SK-N-SH (cell line): ENCODE data around the gene SPIRE2. TPM values are rescaled to one million over a fixed set of nuclear protein-coding genes. Genes with fewer than 3 reads are reported as not detected.
A peak's percentile ranks its signal among the peaks of the same experiment; 100 is the strongest.

Experiments used
- CTCF ChIA-PET: fragments of 300-600, 350-600 bp; formaldehyde crosslinking; extraction: SDS; loops from one replicate; lab custom pipeline; 2021; lab: Yijun Ruan, JAX
- POLR2A ChIA-PET: fragments of 350-600 bp; sonication (Branson Sonifier 250); formaldehyde crosslinking; extraction: SDS; loops from one replicate; lab custom pipeline; 2020; ENCODE audit warnings: antibody characterized with exemption, inconsistent platforms; lab: Yijun Ruan, JAX
- DNase-seq: peaks from one replicate; pipeline ENCODE4 v3.0.0; 2012
- H2AFZ ChIP-seq: fragments of 200-600 bp; sonication (generic); 2 replicates; pipeline ENCODE4 v1.8.1; 2016; ENCODE audit warnings: antibody characterized with exemption, mild to moderate bottlenecking, low read depth
- H3F3A ChIP-seq: fragments of 200-600 bp; sonication (generic); replicated peaks from 2 replicates; pipeline ENCODE3; 2016; ENCODE audit warnings: antibody characterized with exemption, mild to moderate bottlenecking; ENCODE audit not compliant: insufficient read depth
- H3K27ac ChIP-seq, 2 experiments: fragments of 200-500 bp in 1 of 2; fragments of 200-600 bp in 1 of 2; sonication (Bioruptor generic) in 1 of 2; sonication (generic), shearing (Covaris generic) in 1 of 2; 2 replicates each; pipeline versions ENCODE4 v1.5.1 to v1.6.1; 2014 to 2016; ENCODE audit warnings: low read depth in 2 of 2, inconsistent platforms in 1 of 2, low read length in 1 of 2, mild to moderate bottlenecking in 1 of 2, mixed read lengths in 1 of 2
- H3K27me3 ChIP-seq: fragments of 200-600 bp; sonication (generic), shearing (Covaris generic); 2 replicates; pipeline ENCODE4 v1.6.1; 2016; ENCODE audit warnings: mixed run types; ENCODE audit not compliant: insufficient read depth
- H3K36me3 ChIP-seq, 2 experiments: fragments of 200-500 bp in 1 of 2; fragments of 200-600 bp in 1 of 2; sonication (Bioruptor generic) in 1 of 2; sonication (generic) in 1 of 2; replicated peaks in 1 of 2; 2 replicates each; pipeline versions ENCODE3 to v1.5.1; 2014 to 2016; ENCODE audit warnings: low read length in 1 of 2, mild to moderate bottlenecking in 1 of 2; ENCODE audit not compliant: insufficient read depth in 2 of 2, control insufficient read depth in 1 of 2
- H3K4me1 ChIP-seq, 2 experiments: fragments of 200-500 bp in 1 of 2; fragments of 200-600 bp in 1 of 2; sonication (Bioruptor generic) in 1 of 2; sonication (generic), shearing (Covaris generic) in 1 of 2; 2 replicates each; pipeline versions ENCODE4 v1.5.1 to v1.6.1; 2014 to 2016; ENCODE audit warnings: low read depth in 1 of 2, low read length in 1 of 2, mixed run types in 1 of 2; ENCODE audit not compliant: insufficient read depth in 2 of 2, control insufficient read depth in 1 of 2
- H3K4me2 ChIP-seq: fragments of 200-600 bp; sonication (generic), shearing (Covaris generic); 2 replicates; pipeline ENCODE4 v1.6.1; 2017; ENCODE audit warnings: mixed run types
- H3K4me3 ChIP-seq, 2 experiments: fragments of 200-500 bp in 1 of 2; fragments of 200-600 bp in 1 of 2; sonication (Bioruptor generic) in 1 of 2; sonication (generic), shearing (Covaris generic) in 1 of 2; 2 replicates each; pipeline versions ENCODE4 v1.5.1 to v1.8.1; 2014 to 2016; ENCODE audit warnings: low read depth in 2 of 2, inconsistent platforms in 1 of 2, low read length in 1 of 2, mild to moderate bottlenecking in 1 of 2, mixed read lengths in 1 of 2, moderate library complexity in 1 of 2
- H3K79me2 ChIP-seq: fragments of 200-600 bp; sonication (generic); 2 replicates; pipeline ENCODE4 v1.8.1; 2017; ENCODE audit warnings: mild to moderate bottlenecking; ENCODE audit not compliant: insufficient read depth
- H3K9ac ChIP-seq: fragments of 200-600 bp; sonication (generic); 2 replicates; pipeline ENCODE4 v1.6.1; 2017; ENCODE audit warnings: mixed run types
- H3K9me2 ChIP-seq: fragments of 200-600 bp; sonication (generic); 2 replicates; pipeline ENCODE4 v1.6.1; 2017; ENCODE audit warnings: mixed run types
- H3K9me3 ChIP-seq: fragments of 200-600 bp; sonication (generic); 2 replicates; pipeline ENCODE4 v1.6.1; 2017; ENCODE audit warnings: mixed run types, mild to moderate bottlenecking, moderate library complexity
- H4K20me1 ChIP-seq: fragments of 200-600 bp; sonication (generic); 2 replicates; pipeline ENCODE4 v1.6.1; 2017; ENCODE audit warnings: mild to moderate bottlenecking, mixed run types; ENCODE audit not compliant: insufficient read depth
- CHD2 ChIP-seq: fragments of 150-350 bp; IDR thresholded peaks from 2 replicates; pipeline ENCODE4 v1.6.1; 2018; ENCODE audit warnings: low read length; ENCODE audit not compliant: partially characterized antibody
- ELF1 ChIP-seq: IDR thresholded peaks from 2 replicates; pipeline ENCODE4 v1.4.0; 2012
- EP300 ChIP-seq, 2 experiments: IDR thresholded peaks; 2 replicates each; pipeline versions ENCODE4 v1.4.0 to v1.6.1; 2012; ENCODE audit warnings: borderline replicate concordance in 1 of 2, low read depth in 1 of 2, low read length in 1 of 2
- EZH2phosphoT487 ChIP-seq: fragments of 200-600 bp; sonication (generic); IDR thresholded peaks from 2 replicates; pipeline ENCODE4 v1.6.1; 2017; ENCODE audit warnings: low read depth, mixed run types, mild to moderate bottlenecking, antibody characterized with exemption, moderate library complexity, borderline replicate concordance
- FOXJ3 ChIP-seq: sonication (generic); formaldehyde crosslinking; IDR thresholded peaks from 2 replicates; pipeline ENCODE4 v1.5.1; 2020; ENCODE audit warnings: mild to moderate bottlenecking, missing genetic modification reagents
- FOXM1 ChIP-seq: IDR thresholded peaks from 2 replicates; pipeline ENCODE4 v1.4.0; 2012; ENCODE audit warnings: low read depth, mild to moderate bottlenecking
- IRF3 ChIP-seq: fragments of 150-350 bp; IDR thresholded peaks from 2 replicates; pipeline ENCODE4 v1.6.1; 2016; ENCODE audit warnings: mild to moderate bottlenecking, low read depth, low read length
- JUND ChIP-seq: IDR thresholded peaks from 2 replicates; pipeline ENCODE4 v1.4.0; 2012
- MXI1 ChIP-seq: IDR thresholded peaks from 2 replicates; pipeline ENCODE4 v1.6.1; 2012; ENCODE audit warnings: mild to moderate bottlenecking, low read depth, low read length, improper control_type of control experiment
- NFIC ChIP-seq: IDR thresholded peaks from 2 replicates; pipeline ENCODE4 v1.4.0; 2012; ENCODE audit warnings: borderline replicate concordance
- POLR2AphosphoS5 ChIP-seq: IDR thresholded peaks from 2 replicates; pipeline ENCODE4 v1.6.1; 2012; ENCODE audit warnings: low read depth, low read length
- RFX5 ChIP-seq: IDR thresholded peaks from 2 replicates; pipeline ENCODE4 v1.6.1; 2012; ENCODE audit warnings: mild to moderate bottlenecking, improper control_type of control experiment, low read length
- SIN3A ChIP-seq: IDR thresholded peaks from 2 replicates; pipeline ENCODE4 v1.6.1; 2012; ENCODE audit warnings: low read depth, mild to moderate bottlenecking, low read length, moderate library complexity, borderline replicate concordance
- TAF1 ChIP-seq: IDR thresholded peaks from 2 replicates; pipeline ENCODE4 v1.6.1; 2012; ENCODE audit warnings: low read depth, mild to moderate bottlenecking, low read length, moderate library complexity, borderline replicate concordance
- TEAD4 ChIP-seq: IDR thresholded peaks from 2 replicates; pipeline ENCODE4 v1.4.0; 2012; ENCODE audit warnings: mild to moderate bottlenecking, borderline replicate concordance; ENCODE audit not compliant: insufficient read depth
- WGBS: methylation state at CpG from one replicate; pipeline ENCODE4 v1.1.6; 2017; ENCODE audit warnings: low lambda C conversion rate; 5-methylcytosine and 5-hydroxymethylcytosine counted together
- polyA plus RNA-seq, 3 experiments: library from polyadenylated mRNA; depleted of rRNA; stranded (reverse); fragments of >200 nt; gene quantifications; 2 replicates each; pipeline ENCODE4 v1.2.3, GENCODE V29; 2012
- TF ChIP-seq, protein P1 (sequence below): IDR thresholded peaks from 2 replicates; pipeline ENCODE4 v1.4.0; 2012; ENCODE audit warnings: low read depth, borderline replicate concordance

The SPIRE2 gene
- polyA plus RNA-seq, 1 of the 3 experiments (the other 2 are of a cell fraction): 15.3 TPM

GRCh38 chr16:89841275-89841674 is 13.0 kb downstream of the SPIRE2 start:
- no peaks in the 10 kb centered on the region for H3K79me2 ChIP-seq
- H3K9ac ChIP-seq: no peak overlapping the region
- TF ChIP-seq FOXJ3 (CRISPR knock-in tag): no peak
- TF ChIP-seq JUND: no peak
- TF ChIP-seq, protein P1, sequence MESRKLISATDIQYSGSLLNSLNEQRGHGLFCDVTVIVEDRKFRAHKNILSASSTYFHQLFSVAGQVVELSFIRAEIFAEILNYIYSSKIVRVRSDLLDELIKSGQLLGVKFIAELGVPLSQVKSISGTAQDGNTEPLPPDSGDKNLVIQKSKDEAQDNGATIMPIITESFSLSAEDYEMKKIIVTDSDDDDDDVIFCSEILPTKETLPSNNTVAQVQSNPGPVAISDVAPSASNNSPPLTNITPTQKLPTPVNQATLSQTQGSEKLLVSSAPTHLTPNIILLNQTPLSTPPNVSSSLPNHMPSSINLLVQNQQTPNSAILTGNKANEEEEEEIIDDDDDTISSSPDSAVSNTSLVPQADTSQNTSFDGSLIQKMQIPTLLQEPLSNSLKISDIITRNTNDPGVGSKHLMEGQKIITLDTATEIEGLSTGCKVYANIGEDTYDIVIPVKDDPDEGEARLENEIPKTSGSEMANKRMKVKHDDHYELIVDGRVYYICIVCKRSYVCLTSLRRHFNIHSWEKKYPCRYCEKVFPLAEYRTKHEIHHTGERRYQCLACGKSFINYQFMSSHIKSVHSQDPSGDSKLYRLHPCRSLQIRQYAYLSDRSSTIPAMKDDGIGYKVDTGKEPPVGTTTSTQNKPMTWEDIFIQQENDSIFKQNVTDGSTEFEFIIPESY: no peak
- TF ChIP-seq ELF1: no peak
- TF ChIP-seq EP300 (IDR thresholded peaks at IDR 0.05; ENCODE audit: borderline replicate concordance in 1 of 2, low read depth in 1 of 2, low read length in 1 of 2): no peak
- no peak for TF ChIP-seq IRF3
- no peaks in the 10 kb centered on the region for H3K9me2 ChIP-seq
- H3K9me3 ChIP-seq: no peaks in the 10 kb centered on the region
- ChIA-PET CTCF (interaction anchor here (0.7 to 7.0 kb wide), 3 partner anchors 13 to 47 kb away, joined by 3 to 68 read pairs (median 5); partner anchors contain the start of gene SPIRE2), POLR2A (no interaction called here)
- 94% methylated on average over 9 of the region's 10 CpGs for WGBS
- peaks cover 13 to 18% of the 10 kb centered on the region in 2 experiments; a peak in 2 of 4 replicates for H3K4me1 ChIP-seq
- no peak overlapping the region for H3K4me3 ChIP-seq
- H3F3A ChIP-seq: peaks cover 14% of the 10 kb centered on the region
- H3K4me2 ChIP-seq: no peak overlapping the region
- peak; percentile 5 for DNase-seq
- H2AFZ ChIP-seq: no peak overlapping the region
- H4K20me1 ChIP-seq: no peaks in the 10 kb centered on the region
- no peaks in the 10 kb centered on the region for H3K27me3 ChIP-seq
- H3K36me3 ChIP-seq: no peaks in the 10 kb centered on the region
- no peak overlapping the region for H3K27ac ChIP-seq

GRCh38 chr16:89842471-89843408 is 14.5 kb downstream of the SPIRE2 start:
- DNase-seq: peak; percentile 88
- peak overlapping the region; percentile 68 for H3K4me2 ChIP-seq
- no peaks in the 10 kb centered on the region for H3K9me3 ChIP-seq
- no peaks in the 10 kb centered on the region for H4K20me1 ChIP-seq
- H3K4me3 ChIP-seq: 0 out of 4 replicates have a peak overlapping the region, but pooled peaks of 1 of the 2 experiments have one; percentile 9
- H3K27me3 ChIP-seq: no peaks in the 10 kb centered on the region
- H3K9ac ChIP-seq: no peak overlapping the region
- CTCF ChIA-PET: interaction anchor here (0.8 to 7.0 kb wide), 6 partner anchors 9 to 156 kb away, joined by 3 to 68 read pairs (median 4); partner anchors contain the start of genes CDK10 and SPIRE2
- POLR2A ChIA-PET: interaction anchor here (0.6 to 1.6 kb wide), 2 partner anchors 18 to 26 kb away, joined by 3 to 4 read pairs; partner anchors contain the start of gene FANCA
- peak overlapping the region; percentile 41 to 55; a peak in 3 of 4 replicates for H3K27ac ChIP-seq
- WGBS: 44% methylated on average over 17 of the region's 26 CpGs
- no peaks in the 10 kb centered on the region for H3K9me2 ChIP-seq
- no peak overlapping the region for H2AFZ ChIP-seq
- H3F3A ChIP-seq: peaks cover 14% of the 10 kb centered on the region
- H3K4me1 ChIP-seq: peaks cover 13 to 18% of the 10 kb centered on the region in 2 experiments; a peak in 2 of 4 replicates
- no peaks in the 10 kb centered on the region for H3K79me2 ChIP-seq
- no peaks in the 10 kb centered on the region for H3K36me3 ChIP-seq
- peak; percentile 91 for TF ChIP-seq TEAD4
- TF ChIP-seq FOXJ3 (CRISPR knock-in tag): peak; percentile 77
- TF ChIP-seq CHD2: peak; percentile 59
- TF ChIP-seq NFIC: peak; percentile 96
- no peak for TF ChIP-seq IRF3
- TF ChIP-seq, protein P1: no peak
- TF ChIP-seq TAF1: no peak
- peak; percentile 56; the same call in 1 of the 2 replicates for TF ChIP-seq POLR2AphosphoS5
- TF ChIP-seq MXI1: peak; percentile 69
- 0 out of 2 replicates have a peak, but pooled peaks have one; percentile 14 for TF ChIP-seq FOXM1
- no peak for TF ChIP-seq RFX5
- TF ChIP-seq EZH2phosphoT487: no peak
- no peak for TF ChIP-seq SIN3A
- TF ChIP-seq EP300 (IDR thresholded peaks at IDR 0.05; ENCODE audit: borderline replicate concordance in 1 of 2, low read depth in 1 of 2, low read length in 1 of 2): peak; percentile 49 to 67; a peak in 3 of 4 replicates
